Measurements from ENCODE around the gene SYNDIG1. TPM values are rescaled to one million over a fixed set of nuclear protein-coding genes. Genes with fewer than 3 reads are reported as not detected.
A peak's percentile ranks its signal among the peaks of the same experiment; 100 is the strongest.

The SYNDIG1 gene
- total RNA-seq, 1 experiment from 2014 or later = not detected

GRCh38 chr20:24495266-24495665, 25.8 kb downstream of the SYNDIG1 start:
- DNase-seq (no peak), ATAC-seq (no peak)
- no peak for TF ChIP-seq EZH2phosphoT487 (IDR thresholded peaks at IDR 0.05; ENCODE audit: borderline replicate concordance, low read length)
- no peak for TF ChIP-seq EZH2 (IDR thresholded peaks at IDR 0.05; ENCODE audit: low read length, unreplicated experiment)
- TF ChIP-seq CTCF (conservative IDR thresholded peaks at IDR 0.05; ENCODE audit: low read depth, low read length) = no peak
- no peaks in the 10 kb centered on the region for H3K36me3 ChIP-seq (ENCODE audit: low read depth, low read length)
- POLR2A ChIA-PET (ENCODE audit: unreplicated experiment) = no interaction called here
- H3K9ac ChIP-seq (ENCODE audit: low read length) = no peak overlapping the region
- H2AFZ ChIP-seq (ENCODE audit: low read length) = no peak overlapping the region
- peaks cover 76% of the 10 kb centered on the region for H3K27me3 ChIP-seq (ENCODE audit: low read length)
- intact Hi-C loops (cut with micrococcal nuclease) = no loop called here
- H3K27ac ChIP-seq (ENCODE audit: low read length) = no peak overlapping the region
- H3K4me3 ChIP-seq (ENCODE audit: low read length) = no peak overlapping the region
- no peaks in the 10 kb centered on the region for H3K79me2 ChIP-seq (ENCODE audit: low read length)
- H4K20me1 ChIP-seq (ENCODE audit: low read length) = no peaks in the 10 kb centered on the region
- no peaks in the 10 kb centered on the region for H3K9me2 ChIP-seq (replicated peaks; ENCODE audit: low read length)
- no peak overlapping the region for H3K4me2 ChIP-seq (ENCODE audit: low read length)
- no peaks in the 10 kb centered on the region for H3F3A ChIP-seq (ENCODE audit: low read length, unreplicated experiment)
- no peaks in the 10 kb centered on the region for H3K9me3 ChIP-seq (ENCODE audit: low read length)
- H3K4me1 ChIP-seq (ENCODE audit: insufficient read depth, low read length) = no peaks in the 10 kb centered on the region
- CTCF ChIA-PET = no interaction called here
- no TSS peak for BruUV-seq (replicated peaks)

DNA sequence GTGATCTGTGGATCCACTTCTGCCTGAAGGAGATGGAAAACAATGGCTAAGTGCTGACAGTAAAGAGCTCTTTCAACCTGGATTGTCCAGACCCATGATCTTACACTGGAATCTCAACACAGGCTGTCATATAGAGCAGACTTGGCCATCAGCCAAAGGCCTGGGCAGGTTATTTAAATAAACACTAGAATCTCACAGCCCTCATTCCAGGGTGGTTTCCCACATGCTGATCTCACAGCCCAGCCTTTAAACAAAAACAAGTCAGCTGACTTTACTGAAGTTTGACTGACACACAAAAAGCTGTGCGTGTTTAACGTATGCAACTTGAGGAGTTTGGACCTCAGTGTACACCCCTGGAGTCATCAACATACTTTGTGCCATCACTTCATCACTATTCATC, 28.4 kb downstream of the SYNDIG1 start:
- ChIA-PET CTCF (no interaction called here), POLR2A (ENCODE audit: unreplicated experiment) (no interaction called here)
- H3K27ac ChIP-seq (ENCODE audit: low read length) = no peak overlapping the region

More for the DNA sequence above, 28.4 kb downstream of the SYNDIG1 start:
- no peaks in the 10 kb centered on the region for H3K79me2 ChIP-seq (ENCODE audit: low read length)
- ATAC-seq = no peak
- intact Hi-C loops (cut with micrococcal nuclease) = no loop called here
- H3K4me1 ChIP-seq (ENCODE audit: insufficient read depth, low read length) = no peaks in the 10 kb centered on the region
- peaks cover 87% of the 10 kb centered on the region for H3K27me3 ChIP-seq (ENCODE audit: low read length)
- H3K9me3 ChIP-seq (ENCODE audit: low read length) = no peaks in the 10 kb centered on the region
- TF ChIP-seq CTCF (conservative IDR thresholded peaks at IDR 0.05; ENCODE audit: low read depth, low read length) (no peak), EZH2 (IDR thresholded peaks at IDR 0.05; ENCODE audit: low read length, unreplicated experiment) (no peak), EZH2phosphoT487 (IDR thresholded peaks at IDR 0.05; ENCODE audit: borderline replicate concordance, low read length) (no peak)
- H3K4me2 ChIP-seq (ENCODE audit: low read length) = no peak overlapping the region
- no peak overlapping the region for H3K4me3 ChIP-seq (ENCODE audit: low read length)
- no peaks in the 10 kb centered on the region for H3K9me2 ChIP-seq (replicated peaks; ENCODE audit: low read length)
- H2AFZ ChIP-seq (ENCODE audit: low read length) = no peak overlapping the region
- no peaks in the 10 kb centered on the region for H4K20me1 ChIP-seq (ENCODE audit: low read length)
- H3F3A ChIP-seq (ENCODE audit: low read length, unreplicated experiment) = no peaks in the 10 kb centered on the region
- DNase-seq = peak; percentile 9
- H3K9ac ChIP-seq (ENCODE audit: low read length) = no peak overlapping the region
- BruUV-seq (replicated peaks) = no TSS peak
- no peaks in the 10 kb centered on the region for H3K36me3 ChIP-seq (ENCODE audit: low read depth, low read length)

All from PC-3 (cell line).